ENCODE results near the gene AIDA. TPM values are rescaled to one million over a fixed set of nuclear protein-coding genes. Genes with fewer than 3 reads are reported as not detected.

AIDA gene
- total and polyA plus RNA-seq, 2 experiments from 2014 or later = 51.1 to 103 TPM

- Histone ChIP-seq H3K79me2 (replicated peaks; ENCODE audit: insufficient read depth) (peaks cover 31% of the 10 kb centered on the region), H3K4me1 (ENCODE audit: insufficient read depth) (no peaks in the 10 kb centered on the region), H3K36me3 (ENCODE audit: insufficient read depth) (peaks cover 4% of the 10 kb centered on the region; the same call in 1 of the 2 replicates), H3K4me3 (no peak overlapping the region), H3F3A (replicated peaks; ENCODE audit: low read depth) (no peaks in the 10 kb centered on the region), H3K9me2 (ENCODE audit: insufficient read depth) (no peaks in the 10 kb centered on the region), H3K27ac (ENCODE audit: low read depth) (no peak overlapping the region), H3K27me3 (ENCODE audit: insufficient read depth) (no peaks in the 10 kb centered on the region), H2AFZ (no peak overlapping the region), H4K20me1 (replicated peaks; ENCODE audit: insufficient read depth) (no peaks in the 10 kb centered on the region; the same call in none of the 2 replicates), H3K4me2 (no peak overlapping the region)
- Mint-ChIP-seq H3K27ac (no peak overlapping the region), H3K27me3 (ENCODE audit: insufficient read depth, low read depth, poor library complexity) (no peaks in the 10 kb centered on the region), H3K4me1 (no peaks in the 10 kb centered on the region), H3K4me3 (no peak overlapping the region), H3K9me3 (peaks cover 3% of the 10 kb centered on the region; the same call in 1 of the 3 replicates), H3K36me3 (ENCODE audit: low read depth) (peaks cover 38% of the 10 kb centered on the region)
- TF ChIP-seq STAT1 (IDR thresholded peaks at IDR 0.05; ENCODE audit: unreplicated experiment) (no peak), EZH2phosphoT487 (IDR thresholded peaks at IDR 0.05; ENCODE audit: unreplicated experiment) (no peak), ETS1 (IDR thresholded peaks at IDR 0.05) (no peak), POLR2AphosphoS5 (IDR thresholded peaks at IDR 0.05; ENCODE audit: low read depth) (no peak), NANOG (IDR thresholded peaks at IDR 0.05; ENCODE audit: borderline replicate concordance) (no peak), EZH2 (IDR thresholded peaks at IDR 0.05; ENCODE audit: low read depth, unreplicated experiment) (no peak), JUNB (IDR thresholded peaks at IDR 0.05; ENCODE audit: unreplicated experiment) (no peak), REST (IDR thresholded peaks at IDR 0.05; ENCODE audit: unreplicated experiment) (no peak), ZNF462 (CRISPR knock-in tag; IDR thresholded peaks at IDR 0.05) (no peak), ZNF114 (CRISPR knock-in tag; IDR thresholded peaks at IDR 0.05) (no peak), CREB1 (CRISPR knock-in tag; IDR thresholded peaks at IDR 0.05; ENCODE audit: low read depth) (no peak), CTCF (conservative IDR thresholded peaks at IDR 0.05; ENCODE audit: low read depth in 2 of 2) (no peak), ZNF331 (CRISPR knock-in tag; IDR thresholded peaks at IDR 0.05; ENCODE audit: low read depth) (no peak)
- ATAC-seq (no peak), DNase-seq (ENCODE audit: low spot score) (no peak)
Measured at GRCh38 chr1:222697826-222698225, 14.5 kb downstream of the AIDA start.

All from GM23338 (cell line).